ENCODE measurements around the gene KIR3DL1.

- TF ChIP-seq CTCF (IDR thresholded peaks at IDR 0.05) (no peak), EP300 (IDR thresholded peaks at IDR 0.05; ENCODE audit: low read depth) (no peak), POLR2A (IDR thresholded peaks at IDR 0.05) (no peak)
These were observed 35.1 kb downstream of the KIR3DL1 start for GRCh38 chr19:54851353-54851752.
